Activated CD4-positive, alpha-beta T cell treated with anti-CD3 and anti-CD28 coated beads, Interleukin-2, amount 50 U/mL, for 48 hours (primary cell): ENCODE data around the gene NELFE.
A peak's percentile ranks its signal among the peaks of the same experiment; 100 is the strongest.
"Not testable (repeated sequence)": the region's sequence is repeated elsewhere in the genome, so short reads cannot be mapped to it uniquely, and the experiment has no call there.

Source experiments
- DNase-seq, 2 experiments: peaks; one replicate each; pipeline ENCODE4 v3.0.0-alpha.2; 2020

The NELFE gene

DNA sequence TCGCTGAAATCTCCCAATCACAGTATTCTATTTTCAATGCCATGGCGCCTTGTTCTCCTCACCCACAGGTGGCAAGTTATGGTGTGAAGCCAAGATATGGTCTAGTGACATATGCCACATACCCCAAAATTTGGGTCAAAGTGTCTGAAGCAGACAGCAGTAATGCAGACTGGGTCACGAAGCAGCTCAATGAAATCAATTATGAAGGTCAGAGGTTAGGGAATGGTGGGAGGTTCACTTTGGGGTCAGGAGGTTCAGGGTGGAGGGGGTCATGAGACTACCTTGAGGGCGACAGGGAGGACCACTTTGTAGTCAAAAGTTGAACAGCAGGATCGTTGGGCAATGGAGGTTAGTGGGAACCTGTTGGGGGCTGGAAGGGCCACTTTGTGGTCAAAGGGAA lies 10.5 kb downstream of the NELFE start:
- DNase-seq: no peak

GRCh38 chr6:31947864-31948263 lies 10.9 kb downstream of the NELFE start:
- no peak for DNase-seq

DNA sequence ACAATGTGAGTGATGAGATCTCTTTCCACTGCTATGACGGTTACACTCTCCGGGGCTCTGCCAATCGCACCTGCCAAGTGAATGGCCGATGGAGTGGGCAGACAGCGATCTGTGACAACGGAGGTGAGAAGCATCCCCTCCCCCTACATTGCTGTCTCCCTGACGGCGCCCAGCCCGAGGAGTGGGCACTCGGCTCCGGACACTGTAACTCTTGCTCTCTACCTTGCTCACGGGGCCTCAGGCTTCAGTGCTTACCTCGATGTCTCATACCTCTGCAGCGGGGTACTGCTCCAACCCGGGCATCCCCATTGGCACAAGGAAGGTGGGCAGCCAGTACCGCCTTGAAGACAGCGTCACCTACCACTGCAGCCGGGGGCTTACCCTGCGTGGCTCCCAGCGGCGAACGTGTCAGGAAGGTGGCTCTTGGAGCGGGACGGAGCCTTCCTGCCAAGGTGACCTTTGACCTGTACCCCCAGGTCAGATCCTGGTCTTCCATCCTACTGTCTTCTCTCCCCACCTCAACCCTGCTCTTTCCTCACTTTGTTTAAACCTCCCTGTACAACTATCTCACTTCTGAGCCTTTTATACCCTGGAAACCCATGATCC lies 11.6 kb downstream of the NELFE start:
- no peak for DNase-seq

DNA sequence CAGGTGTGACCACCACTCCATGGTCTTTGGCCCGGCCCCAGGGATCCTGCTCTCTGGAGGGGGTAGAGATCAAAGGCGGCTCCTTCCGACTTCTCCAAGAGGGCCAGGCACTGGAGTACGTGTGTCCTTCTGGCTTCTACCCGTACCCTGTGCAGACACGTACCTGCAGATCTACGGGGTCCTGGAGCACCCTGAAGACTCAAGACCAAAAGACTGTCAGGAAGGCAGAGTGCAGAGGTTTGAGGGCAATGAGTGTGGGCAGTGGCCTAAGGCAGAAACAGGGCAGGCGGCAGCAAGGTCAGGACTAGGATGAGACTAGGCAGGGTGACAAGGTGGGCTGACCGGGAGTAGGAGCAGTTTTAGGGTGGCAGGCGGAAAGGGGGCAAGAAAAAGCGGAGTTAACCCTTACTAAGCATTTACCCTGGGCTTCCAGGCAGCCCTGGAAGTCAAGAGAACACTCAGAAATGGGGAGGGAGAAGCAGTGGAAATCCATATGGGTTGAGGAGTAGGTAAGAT lies 12.3 kb downstream of the NELFE start:
- no peak for DNase-seq

- peak in 1 of 2 experiments; percentile 24 for DNase-seq
Measured at GRCh38 chr6:31945507-31946369, 13.0 kb downstream of the NELFE start, which contains the start of gene CFB. Gene CFB, plus strand, starts transcription at chr6:31946095. Its CDS starts 127 bp downstream, at chr6:31946222.

- no peak for DNase-seq
Measured at GRCh38 chr6:31945154-31945506, 13.6 kb downstream of the NELFE start.

- DNase-seq: no peak
Measured at GRCh38 chr6:31943742-31944141, 15.0 kb downstream of the NELFE start.

- DNase-seq: no peak
Measured at GRCh38 chr6:31940256-31940664, 18.5 kb downstream of the NELFE start.

GRCh38 chr6:31935823-31936222 lies 22.9 kb downstream of the NELFE start:
- DNase-seq: no peak

DNA sequence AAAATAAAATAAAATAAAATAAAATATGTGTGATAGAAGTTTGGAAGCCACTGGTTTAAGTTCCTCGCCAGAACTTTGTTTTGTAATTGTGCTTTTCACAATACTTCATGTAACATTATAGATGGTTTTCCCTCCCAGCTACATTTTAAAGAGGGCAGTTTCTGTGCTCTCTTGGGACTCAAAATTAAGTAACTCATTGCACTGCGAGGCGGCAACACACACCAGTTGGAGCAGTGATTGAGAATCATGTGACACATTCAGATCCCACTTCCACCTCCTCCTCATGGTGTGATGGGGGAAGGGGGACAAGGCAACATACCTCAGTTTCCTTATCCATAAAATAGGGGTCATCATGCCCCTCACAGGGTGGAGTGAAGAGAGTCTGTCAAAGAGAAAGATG lies 23.8 kb downstream of the NELFE start:
- no peak for DNase-seq

DNA sequence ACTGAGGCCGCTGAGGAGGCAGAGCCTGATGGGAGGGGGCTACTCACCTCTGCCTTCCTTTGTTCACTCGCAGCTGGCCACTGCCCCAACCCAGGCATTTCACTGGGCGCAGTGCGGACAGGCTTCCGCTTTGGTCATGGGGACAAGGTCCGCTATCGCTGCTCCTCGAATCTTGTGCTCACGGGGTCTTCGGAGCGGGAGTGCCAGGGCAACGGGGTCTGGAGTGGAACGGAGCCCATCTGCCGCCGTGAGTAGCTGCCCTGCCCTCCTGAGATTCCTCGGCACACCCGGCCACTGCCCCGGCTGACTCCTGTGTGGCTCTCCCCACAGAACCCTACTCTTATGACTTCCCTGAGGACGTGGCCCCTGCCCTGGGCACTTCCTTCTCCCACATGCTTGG lies 25.2 kb downstream of the NELFE start:
- DNase-seq: no peak

- not testable (repeated sequence) for DNase-seq
Measured at GRCh38 chr6:31932137-31932536, 26.6 kb downstream of the NELFE start.

- no peak for DNase-seq
Measured at GRCh38 chr6:31930962-31931361, 27.8 kb downstream of the NELFE start.

- DNase-seq: no peak
Measured at GRCh38 chr6:31928672-31928939, 30.2 kb downstream of the NELFE start.

DNA sequence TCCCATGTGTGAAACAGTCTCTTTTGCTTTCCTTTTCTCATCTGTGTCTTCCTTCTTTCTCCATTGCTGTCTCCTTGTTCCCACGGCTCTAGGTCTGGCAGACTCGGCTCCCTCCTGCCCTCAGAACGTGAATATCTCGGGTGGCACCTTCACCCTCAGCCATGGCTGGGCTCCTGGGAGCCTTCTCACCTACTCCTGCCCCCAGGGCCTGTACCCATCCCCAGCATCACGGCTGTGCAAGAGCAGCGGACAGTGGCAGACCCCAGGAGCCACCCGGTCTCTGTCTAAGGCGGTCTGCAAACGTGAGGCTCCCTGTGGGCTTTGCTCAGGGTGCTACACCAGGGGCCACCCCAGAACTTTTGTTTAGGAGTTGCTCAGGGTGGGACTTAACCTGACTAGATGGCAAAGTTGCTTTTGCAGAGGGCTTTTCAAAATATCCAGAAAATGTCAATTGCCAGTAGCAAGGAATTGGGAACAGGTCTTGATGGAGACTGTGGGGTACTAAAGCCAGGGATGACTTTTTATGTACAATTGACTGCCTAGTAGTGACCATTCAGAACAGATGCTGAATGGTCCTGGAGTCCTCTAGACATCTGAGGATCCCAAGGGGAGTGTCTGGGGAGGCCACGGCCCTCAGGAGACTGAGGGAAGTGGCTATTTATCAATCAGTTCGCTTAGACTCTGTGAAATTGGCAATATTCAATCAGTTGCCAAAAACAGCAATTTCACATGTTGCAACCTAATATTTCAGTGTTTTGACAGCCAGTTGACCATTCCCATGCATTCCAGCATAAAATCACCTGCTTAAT lies 30.7 kb downstream of the NELFE start:
- no peak for DNase-seq

- DNase-seq: no peak
Measured at GRCh38 chr6:31927242-31927862, 31.4 kb downstream of the NELFE start, which contains the start of gene C2. Gene C2, plus strand, starts transcription at chr6:31927717. Its CDS starts 36 bp downstream, at chr6:31927753.

GRCh38 chr6:31922942-31923341 lies 35.8 kb downstream of the NELFE start:
- DNase-seq: peak in 1 of 2 experiments; percentile 34

GRCh38 chr6:31920811-31921210 lies 38.0 kb downstream of the NELFE start:
- DNase-seq: no peak

- DNase-seq: no peak
Measured at GRCh38 chr6:31919624-31920303, 39.0 kb downstream of the NELFE start.

GRCh38 chr6:31918069-31918720 lies 40.6 kb downstream of the NELFE start:
- no peak for DNase-seq

- DNase-seq: no peak
Measured at GRCh38 chr6:31915756-31916155, 43.0 kb downstream of the NELFE start.

GRCh38 chr6:31915351-31915750 lies 43.4 kb downstream of the NELFE start:
- DNase-seq: no peak
